WTC11 (cell line): ENCODE results near the gene JUND. TPM values are rescaled to one million over a fixed set of nuclear protein-coding genes. Genes with fewer than 3 reads are reported as not detected.

Experiments
- ATAC-seq: fragments of 200-7000 bp; cut with Tn5 transposase; 2 replicates; pipeline ENCODE4 v1.10.0; 2021; ENCODE audit warnings: mild to moderate bottlenecking, moderate library complexity
- CTCF ChIA-PET: fragments of 300-600 bp; sonication (Branson Sonifier 250); formaldehyde crosslinking; loops from one replicate; lab custom pipeline; 2021; ENCODE audit warnings: antibody characterized with exemption; lab: Charles Lee
- POLR2A ChIA-PET: fragments of 350-600 bp; sonication (Branson Sonifier 250); formaldehyde crosslinking; loops from one replicate; lab custom pipeline; 2021; ENCODE audit warnings: antibody characterized with exemption; lab: Charles Lee
- DNase-seq: peaks from one replicate; pipeline ENCODE4 v3.0.0; 2021; ENCODE audit warnings: low spot score
- H3K27ac Mint-ChIP-seq: 2 replicates; pipeline ENCODE4 v1.8.0; 2021; ENCODE audit warnings: mixed read lengths
- H3K27me3 Mint-ChIP-seq: 2 replicates; pipeline ENCODE4 v1.8.0; 2021; ENCODE audit warnings: low read depth, mild to moderate bottlenecking, moderate library complexity, mixed read lengths
- H3K36me3 Mint-ChIP-seq: 2 replicates; pipeline ENCODE4 v1.8.0; 2021; ENCODE audit warnings: mixed read lengths
- H3K4me1 Mint-ChIP-seq: 2 replicates; pipeline ENCODE4 v1.8.0; 2022; ENCODE audit warnings: mixed read lengths
- H3K4me3 Mint-ChIP-seq: 2 replicates; pipeline ENCODE4 v1.8.0; 2021; ENCODE audit warnings: mild to moderate bottlenecking, moderate library complexity, mixed read lengths
- H3K9me3 Mint-ChIP-seq: 2 replicates; pipeline ENCODE4 v1.8.0; 2021; ENCODE audit warnings: mixed read lengths
- NFE2L1 ChIP-seq: sonication (generic); formaldehyde crosslinking; IDR thresholded peaks from 2 replicates; pipeline ENCODE4 v1.8.1; 2023; ENCODE audit warnings: missing genetic modification reagents
- PRRX2 ChIP-seq: fragments of 250-450 bp; sonication (Bioruptor Pico); IDR thresholded peaks from 2 replicates; pipeline ENCODE4 v1.8.0; 2021; ENCODE audit warnings: mild to moderate bottlenecking
- SMAD4 ChIP-seq: sonication (generic); formaldehyde crosslinking; IDR thresholded peaks from 2 replicates; pipeline ENCODE4 v1.8.0; 2022; ENCODE audit warnings: mild to moderate bottlenecking, missing genetic modification reagents
- SP1 ChIP-seq: sonication (generic); formaldehyde crosslinking; conservative IDR thresholded peaks from 2 replicates; pipeline ENCODE4 v1.8.1; 2022; ENCODE audit warnings: missing genetic modification reagents
- TCF7 ChIP-seq: sonication (generic); formaldehyde crosslinking; IDR thresholded peaks from 2 replicates; pipeline ENCODE4 v1.8.0; 2022; ENCODE audit warnings: mild to moderate bottlenecking, low read depth, missing genetic modification reagents, moderate library complexity
- ZNF121 ChIP-seq: sonication (generic); formaldehyde crosslinking; IDR thresholded peaks from 2 replicates; pipeline ENCODE4 v1.8.0; 2023; ENCODE audit warnings: missing genetic modification reagents
- ZNF138 ChIP-seq: sonication (generic); formaldehyde crosslinking; conservative IDR thresholded peaks from 2 replicates; pipeline ENCODE4 v1.8.1; 2022; ENCODE audit warnings: mild to moderate bottlenecking, moderate library complexity, missing genetic modification reagents
- ZNF396 ChIP-seq: fragments of 250-450 bp; sonication (Bioruptor Pico); IDR thresholded peaks from 2 replicates; pipeline ENCODE4 v1.8.0; 2021; ENCODE audit warnings: mild to moderate bottlenecking, moderate library complexity, borderline replicate concordance
- total RNA-seq: library from RNA; stranded (reverse); gene quantifications from 3 replicates; pipeline ENCODE4 v1.2.3, GENCODE V29; 2021
- TF ChIP-seq, protein P1 (sequence below): sonication (generic); formaldehyde crosslinking; IDR thresholded peaks from 2 replicates; pipeline ENCODE4 v1.8.1; 2023; ENCODE audit warnings: mild to moderate bottlenecking, missing genetic modification reagents
- TF ChIP-seq, protein P2 (sequence below): sonication (generic); formaldehyde crosslinking; conservative IDR thresholded peaks from 2 replicates; pipeline ENCODE4 v1.8.1; 2022; ENCODE audit warnings: mild to moderate bottlenecking, missing genetic modification reagents
- TF ChIP-seq, protein P3 (sequence below): sonication (generic); formaldehyde crosslinking; IDR thresholded peaks from 2 replicates; pipeline ENCODE4 v1.8.0; 2022; ENCODE audit warnings: mild to moderate bottlenecking, missing genetic modification reagents
- TF ChIP-seq, protein P4 (sequence below): fragments of 250-450 bp; sonication (Bioruptor Pico); IDR thresholded peaks from 2 replicates; pipeline ENCODE4 v1.9.0; 2021; ENCODE audit warnings: mild to moderate bottlenecking
- TF ChIP-seq, protein P5 (sequence below): sonication (generic); formaldehyde crosslinking; IDR thresholded peaks from 2 replicates; pipeline ENCODE4 v1.8.0; 2023; ENCODE audit warnings: missing genetic modification reagents, mild to moderate bottlenecking, borderline replicate concordance
- TF ChIP-seq, protein P6 (sequence below): sonication (generic); formaldehyde crosslinking; IDR thresholded peaks from 2 replicates; pipeline ENCODE4 v1.8.1; 2022; ENCODE audit warnings: missing genetic modification reagents, borderline replicate concordance
- TF ChIP-seq, protein P7 (sequence below): sonication (generic); formaldehyde crosslinking; IDR thresholded peaks from 2 replicates; pipeline ENCODE4 v1.8.1; 2022; ENCODE audit warnings: low read depth, missing genetic modification reagents, borderline replicate concordance
- TF ChIP-seq, protein P8 (sequence below): sonication (generic); formaldehyde crosslinking; IDR thresholded peaks from 2 replicates; pipeline ENCODE4 v1.8.1; 2022; ENCODE audit warnings: mild to moderate bottlenecking, missing genetic modification reagents, moderate library complexity, borderline replicate concordance
- TF ChIP-seq, protein P9 (sequence below): sonication (generic); formaldehyde crosslinking; IDR thresholded peaks from 2 replicates; pipeline ENCODE4 v1.8.1; 2023; ENCODE audit warnings: mild to moderate bottlenecking, missing genetic modification reagents, moderate library complexity
- TF ChIP-seq, protein P10 (sequence below): sonication (generic); formaldehyde crosslinking; IDR thresholded peaks from 2 replicates; pipeline ENCODE4 v1.8.1; 2022; ENCODE audit warnings: mild to moderate bottlenecking, moderate library complexity, missing genetic modification reagents

JUND gene
- total RNA-seq, 1 experiment from 2014 or later, result 121 TPM

DNA sequence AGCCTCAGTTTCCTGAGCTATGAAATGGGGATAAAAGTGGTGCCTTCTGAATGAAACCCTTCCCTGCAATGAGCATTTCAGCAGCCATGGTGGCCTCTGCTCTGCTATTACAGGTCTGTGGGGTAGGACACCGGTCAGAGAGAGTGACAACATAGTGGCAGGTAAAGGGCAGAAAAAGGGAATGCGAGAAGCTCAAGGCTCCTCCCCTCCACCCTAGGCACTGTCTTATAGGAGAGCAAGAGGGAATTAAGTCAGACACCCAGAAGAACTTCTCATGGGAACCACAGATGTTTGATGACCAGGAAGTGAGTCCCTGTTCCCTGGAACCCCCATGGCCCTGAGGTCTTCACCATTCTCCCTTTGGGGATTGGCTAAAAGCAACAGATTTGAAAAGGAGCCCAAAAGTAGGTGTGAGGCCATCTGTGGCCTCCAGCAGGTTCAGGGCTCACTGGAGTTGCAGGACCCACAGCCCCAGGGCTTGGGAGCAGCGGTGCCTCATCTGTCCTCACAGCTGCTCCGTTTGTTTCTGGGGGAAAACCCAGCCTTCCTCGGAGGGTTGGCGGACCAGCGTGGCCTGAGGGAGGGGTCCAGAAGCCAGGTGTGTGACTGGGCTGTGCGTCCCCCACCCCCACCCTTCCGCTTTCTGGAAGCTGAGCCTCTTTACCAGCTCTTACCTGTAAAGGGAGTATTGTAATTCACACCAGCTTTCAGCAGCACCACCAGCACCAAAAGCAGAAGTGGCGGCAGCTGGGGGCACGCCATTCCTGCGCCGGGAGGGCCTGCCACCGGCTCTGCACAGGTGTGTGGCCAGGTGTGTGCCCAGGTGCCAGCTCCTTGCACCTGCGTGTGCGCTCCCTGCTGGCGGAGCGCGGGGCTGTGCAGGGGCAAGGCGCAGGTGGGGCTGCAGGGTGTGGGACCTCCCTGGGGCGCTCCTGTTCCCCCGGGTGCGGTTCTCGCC is 26.6 kb downstream of the JUND start:
- DNase-seq (peak; percentile 59), ATAC-seq (peak; percentile 75)
- Mint-ChIP-seq H3K27me3 (peaks cover 16% of the 10 kb centered on the region), H3K4me3 (peak overlapping the region; percentile 9; the same call in 1 of the 2 replicates), H3K9me3 (peaks cover 10% of the 10 kb centered on the region), H3K4me1 (peaks cover 17% of the 10 kb centered on the region), H3K27ac (no peak overlapping the region), H3K36me3 (0 out of 2 replicates have a peak, but pooled peaks cover 6% of the 10 kb centered on the region)
- CTCF ChIA-PET, result interaction anchor here (0.6 to 12.7 kb wide), 43 partner anchors 8 to 257 kb away, joined by 3 to 369 read pairs (median 5); partner anchors contain the start of genes JUND, LSM4, MPV17L2 and PDE4C
- POLR2A ChIA-PET, result interaction anchor here (0.6 to 4.7 kb wide), 6 partner anchors 17 to 1107 kb away, joined by 3 to 27 read pairs (median 4); partner anchors contain the start of gene JUND
- no peak for TF ChIP-seq PRRX2
- TF ChIP-seq, protein P1, sequence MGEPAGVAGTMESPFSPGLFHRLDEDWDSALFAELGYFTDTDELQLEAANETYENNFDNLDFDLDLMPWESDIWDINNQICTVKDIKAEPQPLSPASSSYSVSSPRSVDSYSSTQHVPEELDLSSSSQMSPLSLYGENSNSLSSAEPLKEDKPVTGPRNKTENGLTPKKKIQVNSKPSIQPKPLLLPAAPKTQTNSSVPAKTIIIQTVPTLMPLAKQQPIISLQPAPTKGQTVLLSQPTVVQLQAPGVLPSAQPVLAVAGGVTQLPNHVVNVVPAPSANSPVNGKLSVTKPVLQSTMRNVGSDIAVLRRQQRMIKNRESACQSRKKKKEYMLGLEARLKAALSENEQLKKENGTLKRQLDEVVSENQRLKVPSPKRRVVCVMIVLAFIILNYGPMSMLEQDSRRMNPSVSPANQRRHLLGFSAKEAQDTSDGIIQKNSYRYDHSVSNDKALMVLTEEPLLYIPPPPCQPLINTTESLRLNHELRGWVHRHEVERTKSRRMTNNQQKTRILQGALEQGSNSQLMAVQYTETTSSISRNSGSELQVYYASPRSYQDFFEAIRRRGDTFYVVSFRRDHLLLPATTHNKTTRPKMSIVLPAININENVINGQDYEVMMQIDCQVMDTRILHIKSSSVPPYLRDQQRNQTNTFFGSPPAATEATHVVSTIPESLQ, result no peak
- TF ChIP-seq SP1 (CRISPR knock-in tag), result peak; percentile 61
- TF ChIP-seq, protein P2, sequence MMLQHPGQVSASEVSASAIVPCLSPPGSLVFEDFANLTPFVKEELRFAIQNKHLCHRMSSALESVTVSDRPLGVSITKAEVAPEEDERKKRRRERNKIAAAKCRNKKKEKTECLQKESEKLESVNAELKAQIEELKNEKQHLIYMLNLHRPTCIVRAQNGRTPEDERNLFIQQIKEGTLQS (CRISPR knock-in tag), result no peak
- TF ChIP-seq, protein P3, sequence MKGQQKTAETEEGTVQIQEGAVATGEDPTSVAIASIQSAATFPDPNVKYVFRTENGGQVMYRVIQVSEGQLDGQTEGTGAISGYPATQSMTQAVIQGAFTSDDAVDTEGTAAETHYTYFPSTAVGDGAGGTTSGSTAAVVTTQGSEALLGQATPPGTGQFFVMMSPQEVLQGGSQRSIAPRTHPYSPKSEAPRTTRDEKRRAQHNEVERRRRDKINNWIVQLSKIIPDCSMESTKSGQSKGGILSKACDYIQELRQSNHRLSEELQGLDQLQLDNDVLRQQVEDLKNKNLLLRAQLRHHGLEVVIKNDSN (CRISPR knock-in tag), result no peak
- TF ChIP-seq SMAD4 (CRISPR knock-in tag), result no peak
- TF ChIP-seq, protein P4, sequence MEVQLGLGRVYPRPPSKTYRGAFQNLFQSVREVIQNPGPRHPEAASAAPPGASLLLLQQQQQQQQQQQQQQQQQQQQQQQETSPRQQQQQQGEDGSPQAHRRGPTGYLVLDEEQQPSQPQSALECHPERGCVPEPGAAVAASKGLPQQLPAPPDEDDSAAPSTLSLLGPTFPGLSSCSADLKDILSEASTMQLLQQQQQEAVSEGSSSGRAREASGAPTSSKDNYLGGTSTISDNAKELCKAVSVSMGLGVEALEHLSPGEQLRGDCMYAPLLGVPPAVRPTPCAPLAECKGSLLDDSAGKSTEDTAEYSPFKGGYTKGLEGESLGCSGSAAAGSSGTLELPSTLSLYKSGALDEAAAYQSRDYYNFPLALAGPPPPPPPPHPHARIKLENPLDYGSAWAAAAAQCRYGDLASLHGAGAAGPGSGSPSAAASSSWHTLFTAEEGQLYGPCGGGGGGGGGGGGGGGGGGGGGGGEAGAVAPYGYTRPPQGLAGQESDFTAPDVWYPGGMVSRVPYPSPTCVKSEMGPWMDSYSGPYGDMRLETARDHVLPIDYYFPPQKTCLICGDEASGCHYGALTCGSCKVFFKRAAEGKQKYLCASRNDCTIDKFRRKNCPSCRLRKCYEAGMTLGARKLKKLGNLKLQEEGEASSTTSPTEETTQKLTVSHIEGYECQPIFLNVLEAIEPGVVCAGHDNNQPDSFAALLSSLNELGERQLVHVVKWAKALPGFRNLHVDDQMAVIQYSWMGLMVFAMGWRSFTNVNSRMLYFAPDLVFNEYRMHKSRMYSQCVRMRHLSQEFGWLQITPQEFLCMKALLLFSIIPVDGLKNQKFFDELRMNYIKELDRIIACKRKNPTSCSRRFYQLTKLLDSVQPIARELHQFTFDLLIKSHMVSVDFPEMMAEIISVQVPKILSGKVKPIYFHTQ (CRISPR knock-in tag), result no peak
- no peak for TF ChIP-seq ZNF396 (CRISPR knock-in tag)
- TF ChIP-seq, protein P5, sequence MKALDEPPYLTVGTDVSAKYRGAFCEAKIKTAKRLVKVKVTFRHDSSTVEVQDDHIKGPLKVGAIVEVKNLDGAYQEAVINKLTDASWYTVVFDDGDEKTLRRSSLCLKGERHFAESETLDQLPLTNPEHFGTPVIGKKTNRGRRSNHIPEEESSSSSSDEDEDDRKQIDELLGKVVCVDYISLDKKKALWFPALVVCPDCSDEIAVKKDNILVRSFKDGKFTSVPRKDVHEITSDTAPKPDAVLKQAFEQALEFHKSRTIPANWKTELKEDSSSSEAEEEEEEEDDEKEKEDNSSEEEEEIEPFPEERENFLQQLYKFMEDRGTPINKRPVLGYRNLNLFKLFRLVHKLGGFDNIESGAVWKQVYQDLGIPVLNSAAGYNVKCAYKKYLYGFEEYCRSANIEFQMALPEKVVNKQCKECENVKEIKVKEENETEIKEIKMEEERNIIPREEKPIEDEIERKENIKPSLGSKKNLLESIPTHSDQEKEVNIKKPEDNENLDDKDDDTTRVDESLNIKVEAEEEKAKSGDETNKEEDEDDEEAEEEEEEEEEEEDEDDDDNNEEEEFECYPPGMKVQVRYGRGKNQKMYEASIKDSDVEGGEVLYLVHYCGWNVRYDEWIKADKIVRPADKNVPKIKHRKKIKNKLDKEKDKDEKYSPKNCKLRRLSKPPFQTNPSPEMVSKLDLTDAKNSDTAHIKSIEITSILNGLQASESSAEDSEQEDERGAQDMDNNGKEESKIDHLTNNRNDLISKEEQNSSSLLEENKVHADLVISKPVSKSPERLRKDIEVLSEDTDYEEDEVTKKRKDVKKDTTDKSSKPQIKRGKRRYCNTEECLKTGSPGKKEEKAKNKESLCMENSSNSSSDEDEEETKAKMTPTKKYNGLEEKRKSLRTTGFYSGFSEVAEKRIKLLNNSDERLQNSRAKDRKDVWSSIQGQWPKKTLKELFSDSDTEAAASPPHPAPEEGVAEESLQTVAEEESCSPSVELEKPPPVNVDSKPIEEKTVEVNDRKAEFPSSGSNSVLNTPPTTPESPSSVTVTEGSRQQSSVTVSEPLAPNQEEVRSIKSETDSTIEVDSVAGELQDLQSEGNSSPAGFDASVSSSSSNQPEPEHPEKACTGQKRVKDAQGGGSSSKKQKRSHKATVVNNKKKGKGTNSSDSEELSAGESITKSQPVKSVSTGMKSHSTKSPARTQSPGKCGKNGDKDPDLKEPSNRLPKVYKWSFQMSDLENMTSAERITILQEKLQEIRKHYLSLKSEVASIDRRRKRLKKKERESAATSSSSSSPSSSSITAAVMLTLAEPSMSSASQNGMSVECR, result no peak
- TF ChIP-seq, protein P6, sequence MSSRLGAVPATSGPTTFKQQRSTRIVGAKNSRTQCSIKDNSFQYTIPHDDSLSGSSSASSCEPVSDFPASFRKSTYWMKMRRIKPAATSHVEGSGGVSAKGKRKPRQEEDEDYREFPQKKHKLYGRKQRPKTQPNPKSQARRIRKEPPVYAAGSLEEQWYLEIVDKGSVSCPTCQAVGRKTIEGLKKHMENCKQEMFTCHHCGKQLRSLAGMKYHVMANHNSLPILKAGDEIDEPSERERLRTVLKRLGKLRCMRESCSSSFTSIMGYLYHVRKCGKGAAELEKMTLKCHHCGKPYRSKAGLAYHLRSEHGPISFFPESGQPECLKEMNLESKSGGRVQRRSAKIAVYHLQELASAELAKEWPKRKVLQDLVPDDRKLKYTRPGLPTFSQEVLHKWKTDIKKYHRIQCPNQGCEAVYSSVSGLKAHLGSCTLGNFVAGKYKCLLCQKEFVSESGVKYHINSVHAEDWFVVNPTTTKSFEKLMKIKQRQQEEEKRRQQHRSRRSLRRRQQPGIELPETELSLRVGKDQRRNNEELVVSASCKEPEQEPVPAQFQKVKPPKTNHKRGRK, result no peak
- TF ChIP-seq, protein P7, sequence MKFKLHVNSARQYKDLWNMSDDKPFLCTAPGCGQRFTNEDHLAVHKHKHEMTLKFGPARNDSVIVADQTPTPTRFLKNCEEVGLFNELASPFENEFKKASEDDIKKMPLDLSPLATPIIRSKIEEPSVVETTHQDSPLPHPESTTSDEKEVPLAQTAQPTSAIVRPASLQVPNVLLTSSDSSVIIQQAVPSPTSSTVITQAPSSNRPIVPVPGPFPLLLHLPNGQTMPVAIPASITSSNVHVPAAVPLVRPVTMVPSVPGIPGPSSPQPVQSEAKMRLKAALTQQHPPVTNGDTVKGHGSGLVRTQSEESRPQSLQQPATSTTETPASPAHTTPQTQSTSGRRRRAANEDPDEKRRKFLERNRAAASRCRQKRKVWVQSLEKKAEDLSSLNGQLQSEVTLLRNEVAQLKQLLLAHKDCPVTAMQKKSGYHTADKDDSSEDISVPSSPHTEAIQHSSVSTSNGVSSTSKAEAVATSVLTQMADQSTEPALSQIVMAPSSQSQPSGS (CRISPR knock-in tag), result no peak
- TF ChIP-seq, protein P8, sequence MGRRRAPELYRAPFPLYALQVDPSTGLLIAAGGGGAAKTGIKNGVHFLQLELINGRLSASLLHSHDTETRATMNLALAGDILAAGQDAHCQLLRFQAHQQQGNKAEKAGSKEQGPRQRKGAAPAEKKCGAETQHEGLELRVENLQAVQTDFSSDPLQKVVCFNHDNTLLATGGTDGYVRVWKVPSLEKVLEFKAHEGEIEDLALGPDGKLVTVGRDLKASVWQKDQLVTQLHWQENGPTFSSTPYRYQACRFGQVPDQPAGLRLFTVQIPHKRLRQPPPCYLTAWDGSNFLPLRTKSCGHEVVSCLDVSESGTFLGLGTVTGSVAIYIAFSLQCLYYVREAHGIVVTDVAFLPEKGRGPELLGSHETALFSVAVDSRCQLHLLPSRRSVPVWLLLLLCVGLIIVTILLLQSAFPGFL (CRISPR knock-in tag), result no peak
- no peak for TF ChIP-seq ZNF121 (CRISPR knock-in tag)
- no peak for TF ChIP-seq TCF7 (CRISPR knock-in tag)
- no peak for TF ChIP-seq ZNF138
- TF ChIP-seq, protein P9, sequence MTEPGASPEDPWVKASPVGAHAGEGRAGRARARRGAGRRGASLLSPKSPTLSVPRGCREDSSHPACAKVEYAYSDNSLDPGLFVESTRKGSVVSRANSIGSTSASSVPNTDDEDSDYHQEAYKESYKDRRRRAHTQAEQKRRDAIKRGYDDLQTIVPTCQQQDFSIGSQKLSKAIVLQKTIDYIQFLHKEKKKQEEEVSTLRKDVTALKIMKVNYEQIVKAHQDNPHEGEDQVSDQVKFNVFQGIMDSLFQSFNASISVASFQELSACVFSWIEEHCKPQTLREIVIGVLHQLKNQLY (CRISPR knock-in tag), result no peak
- TF ChIP-seq NFE2L1 (CRISPR knock-in tag), result no peak
- TF ChIP-seq, protein P10, sequence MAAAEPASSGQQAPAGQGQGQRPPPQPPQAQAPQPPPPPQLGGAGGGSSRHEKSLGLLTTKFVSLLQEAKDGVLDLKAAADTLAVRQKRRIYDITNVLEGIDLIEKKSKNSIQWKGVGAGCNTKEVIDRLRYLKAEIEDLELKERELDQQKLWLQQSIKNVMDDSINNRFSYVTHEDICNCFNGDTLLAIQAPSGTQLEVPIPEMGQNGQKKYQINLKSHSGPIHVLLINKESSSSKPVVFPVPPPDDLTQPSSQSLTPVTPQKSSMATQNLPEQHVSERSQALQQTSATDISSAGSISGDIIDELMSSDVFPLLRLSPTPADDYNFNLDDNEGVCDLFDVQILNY (CRISPR knock-in tag), result no peak
